ENCODE measurements around the gene UNC5B.

The UNC5B gene

DNA sequence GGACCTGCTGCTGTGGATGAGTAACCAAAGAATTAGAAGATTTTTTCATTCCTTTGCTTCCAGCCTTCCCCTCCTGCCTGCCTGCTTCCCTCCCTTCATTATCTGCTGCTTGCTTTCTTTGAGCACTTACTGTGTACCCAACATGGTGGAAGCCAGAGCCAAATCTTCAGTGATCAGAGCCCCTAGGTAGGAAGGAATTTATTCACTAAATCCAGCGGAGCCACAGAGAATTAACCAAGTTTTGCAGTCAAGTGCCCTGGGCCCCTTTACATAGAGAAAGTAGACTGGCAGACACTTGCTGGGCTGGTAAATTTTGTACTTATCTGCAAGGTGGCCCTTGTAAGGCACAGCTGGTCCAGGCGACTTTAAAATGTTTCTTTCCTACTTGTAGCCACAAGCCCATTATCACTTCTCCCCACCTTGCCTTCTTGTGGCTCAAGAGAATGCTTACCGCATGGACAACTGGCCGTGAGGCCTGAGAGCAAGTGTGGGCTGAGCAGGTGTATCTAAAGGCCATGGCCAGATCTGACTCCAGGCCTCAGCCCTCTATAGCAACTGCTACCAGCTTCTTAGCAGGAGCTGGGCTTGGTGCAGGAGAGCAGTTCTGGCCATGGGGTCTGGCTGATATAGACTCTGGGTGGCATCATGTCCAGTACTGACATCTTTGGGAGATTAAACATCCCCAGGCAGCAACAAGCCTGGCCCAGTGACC, 11.1 kb downstream of the UNC5B start:
- DNase-seq: no peak

DNA sequence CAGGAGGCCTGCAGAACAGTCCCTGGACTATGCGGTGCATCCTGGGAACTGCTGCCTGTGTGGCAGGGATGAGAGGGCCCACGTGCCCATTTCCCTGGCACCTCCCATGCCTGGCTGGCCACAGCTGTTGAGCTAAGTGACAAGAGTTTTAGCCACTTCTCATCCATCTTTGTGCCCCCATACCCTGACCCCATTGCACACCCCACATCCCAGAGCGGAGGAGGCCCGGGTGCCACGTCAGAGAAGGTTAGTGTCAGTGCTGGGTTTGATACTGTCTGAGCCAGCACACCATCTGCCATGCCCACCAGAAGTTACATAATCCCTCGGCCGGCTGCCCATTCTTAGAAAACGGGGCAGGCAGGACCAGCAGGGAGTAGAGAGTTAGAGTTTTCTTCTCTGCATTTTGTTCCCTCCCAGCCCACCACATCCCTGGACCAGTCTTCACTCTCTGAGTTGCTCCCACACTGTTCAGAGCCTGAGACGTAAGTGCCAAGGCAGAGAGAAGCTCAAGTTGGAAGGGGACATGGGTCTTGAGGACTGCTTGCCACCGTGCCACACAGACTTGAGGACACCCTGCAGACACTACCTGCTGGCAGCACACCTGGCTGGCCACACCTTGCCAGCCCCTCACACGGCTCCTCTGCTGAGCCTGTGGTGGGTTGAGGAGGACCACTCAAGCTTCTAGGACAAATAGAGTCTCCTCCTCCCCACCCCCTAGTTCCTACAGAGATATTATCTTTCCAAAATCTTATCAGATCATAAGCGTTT, 13.1 kb downstream of the UNC5B start:
- no peak for DNase-seq

DNA sequence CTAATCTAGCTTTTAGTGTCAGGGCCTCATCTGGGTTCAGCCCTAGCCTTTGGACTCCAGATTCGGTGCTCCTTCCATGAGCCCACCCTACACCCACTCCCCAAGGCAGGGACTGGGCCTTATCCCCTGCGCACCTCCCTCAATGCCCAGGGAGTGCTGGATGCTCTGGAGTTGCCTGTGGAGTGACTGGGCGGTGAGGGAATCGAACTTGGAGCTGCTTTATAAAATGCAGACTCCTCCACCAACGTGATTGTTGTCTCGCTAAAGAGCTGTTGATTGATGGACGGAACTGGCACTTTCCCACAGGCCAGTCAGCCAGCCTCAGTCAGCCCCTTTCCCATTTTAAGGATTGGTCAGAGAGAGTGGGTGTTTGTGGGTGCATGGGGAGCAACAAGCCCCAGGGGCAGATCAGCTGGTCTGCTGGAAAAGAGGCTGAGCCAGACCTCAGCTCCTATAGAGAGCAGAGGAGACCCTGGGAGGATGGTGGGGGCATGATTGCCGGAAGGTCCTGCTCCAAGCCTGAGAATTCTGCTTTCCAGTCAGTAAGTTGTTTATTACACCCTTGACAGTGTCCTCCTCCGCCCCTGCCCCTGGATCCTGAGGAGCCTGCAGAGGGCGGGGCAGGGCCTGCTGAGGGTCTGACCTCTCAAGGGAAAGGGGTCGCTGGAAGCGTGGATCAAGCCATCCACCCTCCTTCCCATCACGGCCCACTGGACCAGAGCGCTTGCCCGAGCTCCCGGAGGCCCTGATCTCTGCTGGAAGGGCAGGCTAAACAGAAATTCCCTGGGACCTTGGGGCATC, 16.7 kb downstream of the UNC5B start:
- no peak for DNase-seq

DNA sequence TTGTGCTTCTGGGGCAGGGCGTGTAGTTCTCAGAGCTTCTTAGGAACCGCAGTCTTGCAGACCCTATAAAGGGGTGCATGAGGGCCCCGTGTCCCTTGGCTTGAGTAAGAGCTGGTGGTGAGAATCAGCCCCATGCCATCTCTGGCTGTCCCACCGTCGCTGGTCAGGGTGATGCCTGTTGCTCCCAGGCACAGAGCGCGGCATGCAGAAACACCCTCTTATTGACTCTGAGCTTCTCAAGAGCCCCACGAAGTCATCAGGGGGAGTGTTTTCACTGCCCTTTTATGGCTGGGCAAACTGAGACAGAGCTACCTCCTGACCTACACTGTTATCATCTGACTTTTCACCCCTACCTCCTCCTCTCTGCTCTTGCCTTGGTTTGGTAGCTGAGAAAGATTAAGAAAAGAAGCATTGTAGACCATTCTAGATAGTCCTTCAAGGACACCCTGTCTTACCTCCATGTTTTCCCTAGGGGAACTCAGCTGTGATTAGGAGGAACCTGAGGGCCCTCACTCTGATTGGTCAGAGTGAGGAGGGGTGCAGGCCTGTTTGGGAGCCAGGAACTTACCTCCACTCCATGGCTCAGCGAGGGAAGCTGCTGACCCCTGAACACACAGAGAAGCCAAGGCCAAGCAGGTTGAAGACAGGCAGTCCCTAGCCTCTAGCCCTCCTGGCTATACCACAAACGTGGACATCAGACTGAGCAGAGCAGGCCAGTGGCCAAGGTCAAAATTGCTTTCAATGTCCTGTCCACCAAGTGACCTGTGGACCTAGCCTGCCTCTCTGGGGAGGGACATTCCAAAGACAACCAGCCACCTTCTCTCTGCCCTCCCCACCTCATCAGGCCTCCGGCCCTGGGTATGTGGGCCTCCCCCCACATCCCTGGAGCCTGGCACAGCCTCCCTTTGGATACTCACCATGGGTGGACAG, 17.6 kb downstream of the UNC5B start:
- no peak for DNase-seq

DNA sequence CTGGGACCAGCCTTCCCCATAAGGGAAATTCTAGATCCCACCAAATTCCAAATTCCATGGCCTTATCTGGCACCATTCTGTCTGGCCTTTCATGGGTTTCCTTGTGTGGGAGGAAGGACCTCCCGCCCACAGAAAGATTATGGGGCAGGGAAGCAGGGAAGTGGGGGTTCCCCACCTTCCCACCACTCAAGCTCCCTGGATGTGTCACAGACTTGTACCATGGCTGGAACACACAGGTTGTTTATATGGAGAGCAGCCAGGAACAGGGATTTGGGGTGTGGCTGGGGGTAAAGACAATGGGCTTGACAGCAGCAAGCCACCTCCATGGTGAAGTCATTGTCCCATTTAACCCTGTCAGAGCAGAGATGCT, 18.3 kb downstream of the UNC5B start:
- no peak for DNase-seq

DNA sequence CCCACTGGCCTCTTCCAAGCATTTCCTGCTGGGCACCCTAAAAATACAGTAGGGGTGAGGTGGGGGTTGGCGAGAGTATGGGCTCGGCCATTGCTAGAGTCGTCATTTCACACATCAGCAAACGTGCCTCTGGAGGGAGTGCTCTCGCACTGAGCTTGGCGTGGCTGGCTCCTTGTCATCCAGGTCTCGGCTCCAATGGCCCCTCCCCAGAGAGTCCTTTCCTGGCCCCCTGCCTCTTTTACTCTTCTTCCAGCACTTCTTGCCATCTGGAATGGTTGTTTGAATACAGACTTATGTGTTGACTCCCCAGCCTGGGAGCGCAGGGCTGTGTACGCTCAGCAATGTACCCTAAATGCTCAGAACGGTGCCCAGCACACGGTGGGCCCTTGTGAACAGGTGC, 18.8 kb downstream of the UNC5B start:
- DNase-seq: no peak

DNA sequence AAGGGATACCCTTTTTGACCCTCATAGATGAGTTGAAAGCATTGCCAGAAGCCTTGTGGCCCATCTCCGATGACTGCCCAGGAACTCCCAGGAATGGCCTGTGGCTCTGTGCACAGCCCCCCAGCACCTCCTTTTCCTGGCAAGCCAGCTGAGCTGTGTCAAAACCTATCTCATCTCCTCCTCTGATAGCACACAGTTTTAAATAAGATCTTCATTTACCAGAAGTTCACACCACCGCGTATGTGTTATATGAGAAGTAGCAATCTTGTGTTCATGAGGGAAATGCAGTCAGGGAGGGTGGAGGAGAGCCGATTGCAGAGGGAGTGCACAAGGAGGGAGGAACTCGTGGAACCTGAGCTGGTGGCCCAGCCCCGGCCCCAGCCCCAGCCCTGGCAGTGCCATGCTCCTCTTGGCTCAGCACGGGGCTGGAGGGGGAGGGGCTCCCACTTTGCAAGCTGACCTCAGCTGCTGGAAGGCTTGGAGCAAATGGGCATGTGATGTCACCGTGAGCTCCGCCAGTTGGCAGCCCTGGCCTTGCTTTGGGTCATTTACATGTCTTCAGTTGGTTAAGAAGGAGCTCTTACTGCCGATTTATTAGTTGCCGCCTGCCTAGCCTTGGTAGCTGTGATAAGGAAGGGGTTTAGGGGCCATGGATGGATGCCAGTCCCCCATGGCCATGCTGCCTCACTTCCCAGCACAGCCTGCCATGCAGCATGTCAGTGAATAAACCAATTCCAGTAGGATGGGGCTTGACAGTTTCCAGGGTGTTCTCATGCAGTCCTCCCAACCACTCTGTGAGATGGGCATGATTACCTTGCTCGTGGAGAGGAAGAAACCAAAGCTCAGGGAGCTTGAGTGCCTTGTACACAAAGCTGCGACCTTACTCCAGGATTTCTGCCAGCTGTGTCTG, 20.0 kb downstream of the UNC5B start:
- DNase-seq: no peak

DNA sequence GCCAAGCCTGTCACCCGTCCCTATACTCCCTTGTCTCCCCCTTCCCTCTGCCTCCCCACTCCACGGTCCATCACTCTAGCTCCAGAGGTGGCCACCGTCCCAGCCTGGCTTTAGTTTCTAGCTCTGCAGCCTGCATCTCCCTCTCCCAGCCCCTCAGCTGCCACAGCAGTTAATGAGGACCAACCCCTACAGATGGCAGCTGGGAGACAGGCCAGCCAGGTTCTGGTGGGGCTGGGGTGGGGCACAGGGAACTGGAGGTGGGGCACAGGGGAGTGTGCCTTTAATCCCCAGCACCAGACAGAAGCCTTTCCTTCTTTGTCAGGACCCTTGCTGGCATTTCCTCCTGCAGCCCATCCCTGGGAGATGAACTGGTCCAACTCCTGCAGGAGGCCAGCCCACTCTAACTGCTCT, 21.1 kb downstream of the UNC5B start:
- DNase-seq: no peak

DNA sequence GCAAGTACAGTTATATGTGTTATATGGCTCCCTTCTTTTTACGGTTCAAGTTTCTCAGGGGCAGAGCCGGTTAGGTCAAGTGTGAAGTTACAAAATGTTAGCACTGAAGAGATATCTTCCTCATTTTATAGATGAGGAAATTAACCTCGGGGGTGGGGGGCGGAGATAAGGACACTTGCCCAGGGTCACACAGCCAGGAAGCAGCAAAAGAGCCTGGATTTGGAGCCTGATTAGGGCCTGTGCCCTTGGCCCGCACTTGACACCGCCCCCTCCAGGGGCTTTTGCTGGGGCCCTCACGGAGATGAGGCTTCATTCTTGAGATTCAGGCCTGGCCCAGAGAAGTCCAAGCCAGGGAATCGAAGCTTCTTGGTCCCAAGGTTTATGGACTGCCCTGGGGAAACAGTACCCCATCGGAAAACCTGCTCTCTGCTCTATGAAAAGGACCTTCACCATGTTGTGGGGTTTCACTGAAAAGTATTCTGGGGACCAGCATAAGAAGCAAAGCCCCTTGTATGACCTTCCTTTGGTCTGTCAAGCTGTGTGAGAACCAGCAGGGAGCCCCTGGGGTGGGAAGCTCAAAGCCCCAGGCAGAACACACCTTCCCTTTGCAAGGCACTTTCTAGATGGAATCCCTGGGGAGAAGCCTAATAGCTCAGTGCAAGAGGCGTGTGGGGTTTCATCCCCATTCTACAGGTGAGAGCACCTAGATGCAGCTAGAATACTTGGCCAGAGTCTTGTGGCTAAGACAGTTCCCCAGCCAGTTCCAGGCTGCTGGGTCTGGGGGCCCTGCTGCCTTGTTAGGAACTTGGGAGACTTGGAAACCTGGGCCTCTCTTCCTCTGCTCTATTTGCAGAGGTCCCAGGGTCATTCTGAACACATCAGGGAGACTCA, 21.9 kb downstream of the UNC5B start:
- no peak for DNase-seq

DNA sequence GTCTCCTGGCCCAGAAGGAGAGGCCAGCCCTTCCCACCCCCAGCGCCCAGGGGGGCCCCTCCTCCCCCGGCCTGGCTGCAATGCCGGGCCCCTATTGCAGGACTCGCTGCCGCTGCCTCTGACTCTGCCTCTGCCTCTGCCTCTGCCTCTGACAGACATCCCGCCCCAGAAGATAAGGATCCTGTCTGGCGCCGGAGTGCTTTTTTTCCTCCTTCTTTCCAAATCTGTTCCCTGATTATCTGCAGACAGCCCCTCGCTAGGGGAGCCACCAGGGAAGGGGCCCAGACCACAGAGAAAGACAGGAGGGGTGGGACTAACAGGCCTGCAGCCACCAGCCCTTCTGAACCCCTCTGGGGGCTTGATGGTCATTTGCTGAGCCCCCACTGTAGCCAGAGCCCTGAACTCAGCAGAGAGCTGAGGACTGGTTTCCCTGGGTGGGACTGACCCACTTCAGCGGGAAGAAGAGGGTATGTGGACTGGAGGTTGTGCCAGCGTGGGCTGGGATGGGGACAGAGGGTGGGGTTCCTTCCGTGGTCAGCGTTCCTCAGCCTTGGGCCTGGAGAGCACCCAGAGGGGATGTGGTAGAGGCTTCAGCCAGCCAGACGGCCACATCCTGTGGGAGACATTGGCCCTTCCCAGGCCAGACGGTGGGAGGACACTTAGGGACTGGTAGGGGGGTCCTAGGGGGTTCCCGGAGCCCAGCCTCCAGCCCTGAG, 22.8 kb downstream of the UNC5B start:
- DNase-seq: no peak

DNA sequence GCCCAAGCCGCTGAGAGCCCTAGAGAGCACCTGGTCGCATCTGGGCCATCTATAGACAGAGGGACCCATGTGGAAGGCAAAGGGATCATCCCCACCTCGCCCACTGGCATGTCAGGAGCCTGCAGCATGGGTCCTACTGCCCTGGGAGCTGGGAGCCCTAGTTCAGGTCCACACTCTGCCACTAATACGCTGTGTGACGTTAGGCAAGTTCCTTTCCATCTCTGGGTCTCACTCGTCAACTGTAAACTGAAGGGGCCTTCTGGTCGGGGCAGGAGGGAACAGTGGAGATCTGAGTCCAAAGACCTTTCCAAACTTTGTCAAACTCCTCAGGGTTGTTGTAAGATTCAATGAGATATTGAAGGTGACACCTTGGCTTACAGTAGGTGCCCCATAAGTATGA, 23.4 kb downstream of the UNC5B start:
- no peak for DNase-seq

DNA sequence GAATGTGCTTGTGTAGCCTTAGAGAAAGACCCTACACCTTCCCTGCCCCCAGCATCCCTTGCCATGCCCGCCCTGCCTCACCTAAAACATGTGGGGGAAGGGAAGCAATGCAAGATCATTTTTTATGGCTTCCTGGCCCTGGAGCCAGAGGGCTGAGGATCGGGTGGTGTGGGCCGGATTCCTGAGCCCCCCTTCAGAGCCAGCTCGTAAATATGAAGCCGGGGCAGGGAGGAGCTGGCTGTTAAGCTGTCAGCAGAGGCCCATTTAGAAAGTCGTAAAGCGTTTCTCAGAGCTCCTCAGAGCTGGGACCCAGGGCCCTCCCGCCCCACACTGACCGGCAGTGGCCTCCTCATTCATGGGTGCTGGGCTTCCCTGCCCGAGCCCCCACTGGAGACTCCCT, 23.9 kb downstream of the UNC5B start:
- no peak for DNase-seq

DNA sequence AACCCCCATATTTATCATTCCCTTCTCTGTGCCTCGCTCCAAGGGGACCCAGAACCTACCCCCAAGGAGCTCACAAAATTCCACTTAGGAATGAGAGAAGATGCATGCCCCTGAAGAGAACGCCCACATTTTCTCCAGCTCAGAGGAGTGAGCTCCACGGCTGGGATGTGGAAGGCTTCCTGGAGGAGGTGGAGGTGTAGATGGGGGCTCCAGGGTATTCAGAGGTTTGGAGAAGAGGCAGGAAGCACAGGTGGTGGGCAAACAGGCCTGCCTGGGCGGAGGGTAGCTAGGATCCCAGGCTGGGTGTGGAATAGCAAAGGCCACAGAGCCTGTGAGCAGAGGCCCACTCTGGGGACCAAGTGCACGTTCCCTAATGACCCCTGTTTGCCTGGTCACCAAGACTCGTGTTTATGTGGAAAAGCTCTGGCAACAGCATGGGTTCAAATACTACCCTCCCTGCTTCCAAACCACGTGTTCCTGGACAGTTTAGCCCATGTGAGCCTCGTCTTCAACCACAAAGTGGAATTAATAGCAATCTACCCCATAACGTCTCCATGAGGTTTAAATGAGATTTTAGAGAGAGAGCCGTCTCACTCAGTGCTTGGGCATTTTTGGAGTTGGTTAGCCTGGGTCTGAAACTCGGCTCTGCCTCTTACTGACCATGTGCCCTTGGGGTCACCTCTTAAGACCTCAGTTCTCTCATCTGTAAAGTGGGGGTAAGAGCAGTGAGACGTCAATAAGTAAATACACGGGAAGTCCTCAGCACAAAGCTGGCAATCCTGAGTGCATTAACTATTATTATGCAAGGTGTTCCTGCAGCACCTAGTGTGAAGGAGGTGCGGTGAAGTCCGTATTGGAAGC, 24.7 kb downstream of the UNC5B start:
- no peak for DNase-seq

DNA sequence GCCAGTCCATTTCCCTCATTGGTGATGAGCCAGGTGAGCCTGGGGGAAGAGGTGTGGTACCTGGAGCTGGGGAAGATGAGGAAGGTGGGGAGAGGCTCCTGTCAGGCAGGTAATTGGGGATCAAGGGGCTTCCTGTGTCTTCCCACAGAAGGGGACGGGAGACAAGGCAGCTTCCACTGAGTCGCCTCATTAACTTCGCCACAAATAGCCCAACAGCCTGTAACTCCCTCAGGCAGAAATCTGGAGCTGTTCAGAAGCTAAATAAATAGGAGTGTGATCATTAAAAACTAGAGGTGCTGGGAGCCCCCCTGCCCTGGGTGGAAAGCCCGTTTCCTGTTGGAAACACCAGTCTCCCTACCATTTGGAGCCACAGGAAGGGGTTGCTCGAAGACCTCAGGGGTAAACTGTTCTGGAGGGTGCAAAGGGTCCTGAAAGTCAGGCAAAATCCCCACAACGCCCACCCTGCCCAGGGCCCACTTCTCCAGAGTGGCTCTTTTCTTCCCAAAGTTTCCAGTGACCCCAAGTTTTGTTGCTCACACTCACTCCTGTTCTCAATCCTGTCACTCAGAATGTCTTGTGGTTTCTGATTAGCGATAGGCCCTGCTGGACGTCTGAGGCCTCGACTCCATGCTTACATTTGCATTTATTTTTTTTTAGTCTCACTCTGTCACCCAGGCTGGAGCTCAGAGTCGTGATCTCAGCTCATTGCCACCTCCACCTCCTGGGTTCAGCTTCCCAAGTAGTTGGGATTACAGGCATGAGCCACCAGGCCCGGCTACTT, 25.7 kb downstream of the UNC5B start:
- no peak for DNase-seq

DNA sequence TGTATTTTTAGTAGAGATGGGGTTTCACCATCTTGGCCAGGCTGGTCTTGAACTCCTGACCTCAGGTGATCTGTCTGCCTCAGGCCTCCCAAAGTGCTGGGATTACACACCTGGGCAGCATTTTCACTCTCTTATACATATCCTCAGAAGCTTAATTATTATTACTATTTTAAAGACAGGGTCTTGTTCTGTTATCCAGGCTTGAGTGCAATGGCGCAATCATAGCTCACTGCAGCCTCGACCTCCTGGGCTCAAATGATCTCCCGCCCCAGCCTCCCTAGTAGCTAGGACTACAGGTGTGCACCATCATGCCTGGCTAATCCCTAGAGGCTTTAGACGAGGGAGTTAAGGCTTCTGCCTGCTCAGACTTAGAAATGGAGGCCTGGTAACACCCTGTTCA, 26.3 kb downstream of the UNC5B start:
- no peak for DNase-seq

DNA sequence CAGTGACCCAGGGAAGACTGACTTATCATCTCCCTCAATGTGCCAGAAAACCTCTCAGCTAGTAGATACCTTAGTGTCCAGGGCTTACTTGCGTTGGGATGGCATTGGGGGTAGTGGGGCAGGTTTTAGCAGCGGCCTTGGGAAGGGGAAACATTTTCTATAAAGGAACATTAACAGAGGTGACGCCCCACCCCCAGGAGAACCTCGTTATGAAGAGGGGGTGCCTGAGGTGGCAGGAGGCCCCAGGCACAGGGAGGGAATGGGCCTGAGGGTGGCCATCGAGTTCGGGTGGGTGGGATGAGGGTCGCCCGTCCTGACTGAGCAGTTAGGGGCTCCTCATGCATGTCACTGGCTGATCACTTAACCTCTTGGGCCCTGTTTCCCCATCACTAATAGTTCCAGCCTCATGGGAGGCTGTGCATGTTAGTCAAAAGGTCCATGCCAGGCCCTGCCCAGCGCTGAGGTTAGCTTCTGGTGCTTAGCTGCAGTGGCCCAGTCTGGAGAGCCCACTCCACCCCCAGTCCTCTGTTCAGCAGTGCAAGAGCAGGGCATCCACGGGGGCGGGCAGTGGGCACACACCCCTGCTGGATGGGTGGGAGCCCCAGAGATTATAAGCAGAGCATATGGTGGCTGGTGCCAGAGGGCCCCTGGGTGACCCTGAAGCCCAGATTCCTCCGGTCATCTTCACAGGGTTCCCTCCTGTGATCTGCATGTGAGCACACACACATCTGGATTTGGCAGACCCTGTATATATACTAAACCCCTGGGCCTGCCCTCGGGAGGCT, 27.0 kb downstream of the UNC5B start:
- no peak for DNase-seq
